ENCODE results near the gene ARHGAP6. TPM values are rescaled to one million over a fixed set of nuclear protein-coding genes. Genes with fewer than 3 reads are reported as not detected.

Gene ARHGAP6
- total RNA-seq, 1 experiment from 2014 or later, result not detected

- Histone ChIP-seq H3K9me3 (ENCODE audit: low read length) (no peaks in the 10 kb centered on the region), H3K27ac (ENCODE audit: low read length) (no peak overlapping the region), H3K79me2 (ENCODE audit: low read length) (no peaks in the 10 kb centered on the region), H3K4me3 (ENCODE audit: low read length) (no peak overlapping the region), H3K4me1 (ENCODE audit: low read length) (no peaks in the 10 kb centered on the region), H2AFZ (ENCODE audit: low read length) (no peak overlapping the region), H3K9ac (ENCODE audit: low read length) (no peak overlapping the region), H3K4me2 (ENCODE audit: low read depth, low read length, poor library complexity, severe bottlenecking) (no peak overlapping the region), H3K27me3 (ENCODE audit: low read length) (no peaks in the 10 kb centered on the region; the same call in 1 of the 2 replicates), H4K20me1 (ENCODE audit: insufficient read depth, low read depth, low read length) (no peaks in the 10 kb centered on the region), H3K36me3 (ENCODE audit: insufficient read depth, low read length) (no peaks in the 10 kb centered on the region), H3K9me2 (replicated peaks; ENCODE audit: insufficient read depth, low read length) (no peaks in the 10 kb centered on the region)
- no peak for DNase-seq
Measured at GRCh38 chrX:11193035-11193469, 472.7 kb downstream of the ARHGAP6 start.

- Histone ChIP-seq H3K4me3 (ENCODE audit: low read length) (no peak overlapping the region), H3K9ac (ENCODE audit: low read length) (no peak overlapping the region), H3K4me2 (ENCODE audit: low read depth, low read length, poor library complexity, severe bottlenecking) (no peak overlapping the region), H3K27ac (ENCODE audit: low read length) (no peak overlapping the region), H3K4me1 (ENCODE audit: low read length) (no peaks in the 10 kb centered on the region), H3K27me3 (ENCODE audit: low read length) (no peaks in the 10 kb centered on the region), H3K9me2 (replicated peaks; ENCODE audit: insufficient read depth, low read length) (no peaks in the 10 kb centered on the region), H2AFZ (ENCODE audit: low read length) (no peak overlapping the region), H3K9me3 (ENCODE audit: low read length) (no peaks in the 10 kb centered on the region), H3K36me3 (ENCODE audit: insufficient read depth, low read length) (no peaks in the 10 kb centered on the region), H3K79me2 (ENCODE audit: low read length) (no peaks in the 10 kb centered on the region), H4K20me1 (ENCODE audit: insufficient read depth, low read depth, low read length) (no peaks in the 10 kb centered on the region)
- no peak for DNase-seq
Measured at GRCh38 chrX:11190745-11191510, 474.8 kb downstream of the ARHGAP6 start.

GRCh38 chrX:11189097-11189496 is 476.6 kb downstream of the ARHGAP6 start:
- H3K4me3 ChIP-seq (ENCODE audit: low read length), result no peak overlapping the region
- H2AFZ ChIP-seq (ENCODE audit: low read length), result no peak overlapping the region
- H3K4me1 ChIP-seq (ENCODE audit: low read length), result no peaks in the 10 kb centered on the region
- no peak overlapping the region for H3K9ac ChIP-seq (ENCODE audit: low read length)
- no peak overlapping the region for H3K27ac ChIP-seq (ENCODE audit: low read length)
- DNase-seq, result no peak
- H3K9me2 ChIP-seq (replicated peaks; ENCODE audit: insufficient read depth, low read length), result no peaks in the 10 kb centered on the region
- no peaks in the 10 kb centered on the region for H3K36me3 ChIP-seq (ENCODE audit: insufficient read depth, low read length)
- no peaks in the 10 kb centered on the region for H3K9me3 ChIP-seq (ENCODE audit: low read length)
- no peaks in the 10 kb centered on the region for H4K20me1 ChIP-seq (ENCODE audit: insufficient read depth, low read depth, low read length)
- H3K79me2 ChIP-seq (ENCODE audit: low read length), result no peaks in the 10 kb centered on the region
- no peaks in the 10 kb centered on the region for H3K27me3 ChIP-seq (ENCODE audit: low read length)
- H3K4me2 ChIP-seq (ENCODE audit: low read depth, low read length, poor library complexity, severe bottlenecking), result no peak overlapping the region

- no peak overlapping the region for H3K9ac ChIP-seq (ENCODE audit: low read length)
- no peaks in the 10 kb centered on the region for H3K9me2 ChIP-seq (replicated peaks; ENCODE audit: insufficient read depth, low read length)
- no peaks in the 10 kb centered on the region for H3K9me3 ChIP-seq (ENCODE audit: low read length)
- no peak overlapping the region for H3K4me2 ChIP-seq (ENCODE audit: low read depth, low read length, poor library complexity, severe bottlenecking)
- no peaks in the 10 kb centered on the region for H3K36me3 ChIP-seq (ENCODE audit: insufficient read depth, low read length)
- H2AFZ ChIP-seq (ENCODE audit: low read length), result no peak overlapping the region
- H3K27ac ChIP-seq (ENCODE audit: low read length), result no peak overlapping the region
- no peaks in the 10 kb centered on the region for H3K27me3 ChIP-seq (ENCODE audit: low read length)
- no peaks in the 10 kb centered on the region for H4K20me1 ChIP-seq (ENCODE audit: insufficient read depth, low read depth, low read length)
- no peaks in the 10 kb centered on the region for H3K79me2 ChIP-seq (ENCODE audit: low read length)
- DNase-seq, result peak; percentile 6
- no peaks in the 10 kb centered on the region for H3K4me1 ChIP-seq (ENCODE audit: low read length)
- H3K4me3 ChIP-seq (ENCODE audit: low read length), result no peak overlapping the region
Measured at GRCh38 chrX:11188664-11189063, 477.1 kb downstream of the ARHGAP6 start.

- Histone ChIP-seq H3K9ac (ENCODE audit: low read length) (no peak overlapping the region), H3K4me2 (ENCODE audit: low read depth, low read length, poor library complexity, severe bottlenecking) (no peak overlapping the region), H3K79me2 (ENCODE audit: low read length) (no peaks in the 10 kb centered on the region), H3K9me3 (ENCODE audit: low read length) (no peaks in the 10 kb centered on the region), H3K4me1 (ENCODE audit: low read length) (no peaks in the 10 kb centered on the region), H3K27me3 (ENCODE audit: low read length) (no peaks in the 10 kb centered on the region), H3K27ac (ENCODE audit: low read length) (no peak overlapping the region), H3K4me3 (ENCODE audit: low read length) (no peak overlapping the region), H3K36me3 (ENCODE audit: insufficient read depth, low read length) (no peaks in the 10 kb centered on the region), H4K20me1 (ENCODE audit: insufficient read depth, low read depth, low read length) (no peaks in the 10 kb centered on the region), H3K9me2 (replicated peaks; ENCODE audit: insufficient read depth, low read length) (no peaks in the 10 kb centered on the region), H2AFZ (ENCODE audit: low read length) (no peak overlapping the region)
- no peak for DNase-seq
Measured at GRCh38 chrX:11187001-11187400, 478.7 kb downstream of the ARHGAP6 start.

GRCh38 chrX:11185861-11186260 is 479.9 kb downstream of the ARHGAP6 start:
- no peak for DNase-seq
- Histone ChIP-seq H3K4me2 (ENCODE audit: low read depth, low read length, poor library complexity, severe bottlenecking) (no peak overlapping the region), H3K4me1 (ENCODE audit: low read length) (no peaks in the 10 kb centered on the region), H3K36me3 (ENCODE audit: insufficient read depth, low read length) (no peaks in the 10 kb centered on the region), H3K27me3 (ENCODE audit: low read length) (no peaks in the 10 kb centered on the region), H3K9me2 (replicated peaks; ENCODE audit: insufficient read depth, low read length) (no peaks in the 10 kb centered on the region; the same call in 1 of the 2 replicates), H4K20me1 (ENCODE audit: insufficient read depth, low read depth, low read length) (no peaks in the 10 kb centered on the region), H2AFZ (ENCODE audit: low read length) (no peak overlapping the region), H3K79me2 (ENCODE audit: low read length) (no peaks in the 10 kb centered on the region), H3K27ac (ENCODE audit: low read length) (no peak overlapping the region), H3K9ac (ENCODE audit: low read length) (no peak overlapping the region), H3K4me3 (ENCODE audit: low read length) (no peak overlapping the region), H3K9me3 (ENCODE audit: low read length) (no peaks in the 10 kb centered on the region)

- Histone ChIP-seq H4K20me1 (ENCODE audit: insufficient read depth, low read depth, low read length) (no peaks in the 10 kb centered on the region), H3K4me2 (ENCODE audit: low read depth, low read length, poor library complexity, severe bottlenecking) (no peak overlapping the region), H3K9ac (ENCODE audit: low read length) (no peak overlapping the region), H3K79me2 (ENCODE audit: low read length) (no peaks in the 10 kb centered on the region), H3K27ac (ENCODE audit: low read length) (no peak overlapping the region), H3K27me3 (ENCODE audit: low read length) (no peaks in the 10 kb centered on the region), H3K4me3 (ENCODE audit: low read length) (no peak overlapping the region), H3K9me3 (ENCODE audit: low read length) (no peaks in the 10 kb centered on the region), H3K9me2 (replicated peaks; ENCODE audit: insufficient read depth, low read length) (no peaks in the 10 kb centered on the region; the same call in 1 of the 2 replicates), H3K4me1 (ENCODE audit: low read length) (no peaks in the 10 kb centered on the region), H2AFZ (ENCODE audit: low read length) (no peak overlapping the region), H3K36me3 (ENCODE audit: insufficient read depth, low read length) (no peaks in the 10 kb centered on the region)
- no peak for DNase-seq
Measured at GRCh38 chrX:11180571-11180970, 485.1 kb downstream of the ARHGAP6 start.

GRCh38 chrX:11172415-11172814 is 493.3 kb downstream of the ARHGAP6 start:
- no peak for DNase-seq
- Histone ChIP-seq H4K20me1 (ENCODE audit: insufficient read depth, low read depth, low read length) (no peaks in the 10 kb centered on the region), H3K9me2 (replicated peaks; ENCODE audit: insufficient read depth, low read length) (no peaks in the 10 kb centered on the region), H3K9ac (ENCODE audit: low read length) (no peak overlapping the region), H3K4me3 (ENCODE audit: low read length) (no peak overlapping the region), H2AFZ (ENCODE audit: low read length) (no peak overlapping the region), H3K9me3 (ENCODE audit: low read length) (no peaks in the 10 kb centered on the region), H3K27ac (ENCODE audit: low read length) (no peak overlapping the region), H3K4me2 (ENCODE audit: low read depth, low read length, poor library complexity, severe bottlenecking) (no peak overlapping the region), H3K79me2 (ENCODE audit: low read length) (no peaks in the 10 kb centered on the region), H3K36me3 (ENCODE audit: insufficient read depth, low read length) (no peaks in the 10 kb centered on the region), H3K27me3 (ENCODE audit: low read length) (no peaks in the 10 kb centered on the region), H3K4me1 (ENCODE audit: low read length) (no peaks in the 10 kb centered on the region)

All from Karpas-422 (cell line).